Stimulated activated CD4-positive, alpha-beta T cell treated with anti-CD3 and anti-CD28 coated beads, Interleukin-4, amount 100 ng/mL, for 4 hours (primary cell): ENCODE data around the gene ASB5.
"Not testable (repeated sequence)": the region's sequence is repeated elsewhere in the genome, so short reads cannot be mapped to it uniquely, and the experiment has no call there.

Experiments
- DNase-seq, 2 experiments: peaks; one replicate each; pipeline ENCODE4 v3.0.0-alpha.2; 2020

The ASB5 gene

GRCh38 chr4:176268963-176269362, at the start of gene ASB5:
TSS of gene ASB5 (minus strand) at chr4:176269222. CDS start at chr4:176269108, 114 bp downstream.
- DNase-seq = no peak

GRCh38 chr4:176313596-176314336, 44.7 kb upstream of the ASB5 start:
- DNase-seq = no peak

GRCh38 chr4:176309772-176310171, 40.8 kb upstream of the ASB5 start:
- no peak for DNase-seq

- no peak for DNase-seq
These were observed 40.0 kb upstream of the ASB5 start for GRCh38 chr4:176309046-176309445.

GRCh38 chr4:176308441-176308840, 39.4 kb upstream of the ASB5 start:
- no peak for DNase-seq

GRCh38 chr4:176307666-176307930, 38.6 kb upstream of the ASB5 start:
- no peak for DNase-seq

- no peak for DNase-seq
These were observed 38.0 kb upstream of the ASB5 start for GRCh38 chr4:176306837-176307665.

GRCh38 chr4:176303938-176304337, 34.9 kb upstream of the ASB5 start:
- DNase-seq = no peak

GRCh38 chr4:176302283-176303275, 33.6 kb upstream of the ASB5 start:
- DNase-seq = no peak

GRCh38 chr4:176300565-176300964, 31.5 kb upstream of the ASB5 start:
- DNase-seq = no peak

GRCh38 chr4:176300036-176300435, 31.0 kb upstream of the ASB5 start:
- DNase-seq = no peak

GRCh38 chr4:176298664-176299063, 29.6 kb upstream of the ASB5 start:
- DNase-seq = no peak

GRCh38 chr4:176295907-176296306, 26.9 kb upstream of the ASB5 start:
- not testable (repeated sequence) for DNase-seq

- no peak for DNase-seq
These were observed 24.6 kb upstream of the ASB5 start for GRCh38 chr4:176293660-176294059.

- DNase-seq = no peak
These were observed 23.9 kb upstream of the ASB5 start for GRCh38 chr4:176292920-176293319.

- DNase-seq = no peak
These were observed 22.7 kb upstream of the ASB5 start for GRCh38 chr4:176291748-176292147.

- DNase-seq = no peak
These were observed 21.5 kb upstream of the ASB5 start for GRCh38 chr4:176290520-176290919.

GRCh38 chr4:176289561-176289960, 20.5 kb upstream of the ASB5 start:
- DNase-seq = no peak

- no peak for DNase-seq
These were observed 19.0 kb upstream of the ASB5 start for GRCh38 chr4:176288020-176288419.

- DNase-seq = no peak
These were observed 18.5 kb upstream of the ASB5 start for GRCh38 chr4:176287546-176287945.

GRCh38 chr4:176286728-176287127, 17.7 kb upstream of the ASB5 start:
- no peak for DNase-seq

GRCh38 chr4:176279560-176279959, 10.5 kb upstream of the ASB5 start:
- DNase-seq = not testable (repeated sequence)
